ENCODE results near the gene CTR9. TPM values are rescaled to one million over a fixed set of nuclear protein-coding genes. Genes with fewer than 3 reads are reported as not detected.

Gene CTR9
- total and polyA plus RNA-seq, 5 experiments from 2014 or later: 53.2 to 66.8 (median 58.2) TPM

DNA sequence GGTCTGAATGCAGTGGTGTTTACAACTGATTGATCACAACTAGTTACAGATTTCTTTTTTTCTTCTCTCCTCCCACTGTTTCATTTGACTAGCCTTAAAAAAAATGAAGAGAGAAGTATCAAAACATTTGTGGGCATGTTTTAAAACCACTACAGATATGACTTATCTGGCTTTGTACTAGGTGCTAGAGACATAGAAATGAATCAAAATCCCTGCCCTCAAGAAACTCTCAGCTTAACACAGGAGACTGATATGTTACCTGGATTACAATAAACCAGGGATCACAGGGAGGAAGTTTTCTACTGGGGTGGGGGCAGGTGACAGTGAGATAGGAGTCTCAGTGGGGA lies 25.2 kb upstream of the CTR9 start:
- DNase-seq (no peak), ATAC-seq (no peak)
- POLR2A ChIA-PET: no interaction called here
- Mint-ChIP-seq H3K4me1 (peaks cover 16 to 20% (median 19%) of the 10 kb centered on the region in 4 donors), H3K4me3 (peak overlapping the region in 1 of 10 donors; percentile 19), H3K27me3 (peaks cover 0 to 11% (median 4%) of the 10 kb centered on the region in 5 donors), H3K27ac (peak overlapping the region in 2 of 10 donors; percentile 4 to 53), H3K9me3 (no peaks in the 10 kb centered on the region), H3K36me3 (no peaks in the 10 kb centered on the region)

GRCh38 chr11:10727146-10727851 lies 23.7 kb upstream of the CTR9 start:
- POLR2A ChIA-PET: no interaction called here
- Mint-ChIP-seq H3K36me3 (no peaks in the 10 kb centered on the region), H3K27ac (peak overlapping the region in 1 of 10 donors; percentile 34), H3K27me3 (peaks cover 6 to 26% (median 10%) of the 10 kb centered on the region in 5 donors), H3K4me1 (peaks cover 11 to 19% (median 16%) of the 10 kb centered on the region in 4 donors), H3K9me3 (peaks cover 0 to 8% (median 0%) of the 10 kb centered on the region in 9 donors), H3K4me3 (no peak overlapping the region)
- DNase-seq (no peak), ATAC-seq (no peak)

- POLR2A ChIA-PET: no interaction called here
- Mint-ChIP-seq H3K27me3 (peaks cover 6 to 28% (median 10%) of the 10 kb centered on the region in 5 donors), H3K9me3 (peaks cover 0 to 9% (median 0%) of the 10 kb centered on the region in 9 donors), H3K36me3 (no peaks in the 10 kb centered on the region), H3K27ac (no peak overlapping the region), H3K4me1 (peaks cover 11 to 19% (median 16%) of the 10 kb centered on the region in 4 donors), H3K4me3 (no peak overlapping the region)
- DNase-seq: no peak
- no peak for ATAC-seq
Observed at GRCh38 chr11:10728154-10728553, 22.9 kb upstream of the CTR9 start.

- Mint-ChIP-seq H3K27ac (no peak overlapping the region), H3K4me1 (peaks cover 11 to 19% (median 16%) of the 10 kb centered on the region in 4 donors), H3K27me3 (peaks cover 6 to 28% (median 11%) of the 10 kb centered on the region in 5 donors), H3K36me3 (no peaks in the 10 kb centered on the region), H3K4me3 (no peak overlapping the region), H3K9me3 (peaks cover 0 to 9% (median 0%) of the 10 kb centered on the region in 9 donors)
- POLR2A ChIA-PET: interaction anchor here (0.7 kb wide), 1 partner anchor 13 kb away, joined by 10 read pairs; no protein-coding TSS in a partner anchor
- ATAC-seq (no peak), DNase-seq (no peak)
Observed at GRCh38 chr11:10728789-10729472, 22.1 kb upstream of the CTR9 start.

GRCh38 chr11:10730151-10730550 lies 20.9 kb upstream of the CTR9 start:
- H3K9me3 Mint-ChIP-seq: peaks cover 0 to 9% (median 0%) of the 10 kb centered on the region in 9 donors
- DNase-seq (no peak), ATAC-seq (no peak)
- H3K4me3 Mint-ChIP-seq: no peak overlapping the region
- peaks cover 6 to 28% (median 11%) of the 10 kb centered on the region in 5 donors for H3K27me3 Mint-ChIP-seq
- no peaks in the 10 kb centered on the region for H3K36me3 Mint-ChIP-seq
- H3K4me1 Mint-ChIP-seq: peaks cover 9 to 19% (median 13%) of the 10 kb centered on the region in 4 donors
- POLR2A ChIA-PET: no interaction called here
- H3K27ac Mint-ChIP-seq: peak overlapping the region in 1 of 10 donors; percentile 21

DNA sequence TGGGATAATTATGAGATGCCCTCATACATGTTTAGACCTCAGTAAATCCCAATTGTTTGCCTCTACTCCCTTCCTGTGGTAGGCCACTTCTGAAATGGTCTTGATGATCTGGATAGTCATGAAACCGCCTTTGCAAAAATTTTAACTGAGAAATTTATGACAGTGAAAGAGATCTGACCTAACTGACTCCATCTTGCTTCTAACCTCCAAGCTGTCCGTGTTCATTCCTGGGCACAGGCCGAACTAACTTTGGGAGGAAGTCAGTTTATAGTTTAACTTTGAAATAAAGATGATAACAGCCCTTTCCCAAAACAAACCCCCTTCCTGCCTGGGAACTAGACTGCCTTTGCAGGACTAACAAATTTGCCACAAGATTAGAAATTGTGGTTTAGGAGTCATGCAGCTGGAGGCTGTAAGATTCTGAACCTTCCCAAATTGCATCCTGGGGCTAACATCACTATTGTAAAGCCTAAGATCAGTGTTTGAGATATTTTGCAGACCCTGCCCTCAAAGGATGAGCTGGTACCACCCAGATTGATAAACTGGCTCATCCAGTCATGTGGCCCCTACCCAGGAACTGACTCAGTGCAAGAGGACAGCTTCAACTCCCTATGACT lies 19.9 kb upstream of the CTR9 start:
- Mint-ChIP-seq H3K4me1 (peaks cover 7 to 19% (median 12%) of the 10 kb centered on the region in 4 donors), H3K36me3 (no peaks in the 10 kb centered on the region), H3K9me3 (peaks cover 0 to 9% (median 0%) of the 10 kb centered on the region in 9 donors), H3K27me3 (peaks cover 6 to 28% (median 11%) of the 10 kb centered on the region in 5 donors), H3K4me3 (no peak overlapping the region), H3K27ac (no peak overlapping the region)
- ATAC-seq (no peak), DNase-seq (no peak)
- POLR2A ChIA-PET: no interaction called here

GRCh38 chr11:10735481-10736475 lies 15.3 kb upstream of the CTR9 start:
- H3K4me1 Mint-ChIP-seq: peaks cover 9 to 18% (median 10%) of the 10 kb centered on the region in 4 donors
- H3K4me3 Mint-ChIP-seq: peak overlapping the region; percentile 53 to 79 (median 61)
- peak overlapping the region in 5 of 10 donors; percentile 39 to 64 (median 49) for H3K27ac Mint-ChIP-seq
- POLR2A ChIA-PET: interaction anchor here (0.7 to 1.1 kb wide), 3 partner anchors 15 to 320 kb away, joined by 5 to 12 read pairs (median 5); partner anchors contain the start of gene CTR9
- peaks cover 0 to 18% (median 11%) of the 10 kb centered on the region in 5 donors for H3K27me3 Mint-ChIP-seq
- no peaks in the 10 kb centered on the region for H3K36me3 Mint-ChIP-seq
- peaks cover 0 to 9% (median 0%) of the 10 kb centered on the region in 9 donors for H3K9me3 Mint-ChIP-seq
- ATAC-seq (peak; percentile 100), DNase-seq (peak; percentile 70 to 89 (median 82))

DNA sequence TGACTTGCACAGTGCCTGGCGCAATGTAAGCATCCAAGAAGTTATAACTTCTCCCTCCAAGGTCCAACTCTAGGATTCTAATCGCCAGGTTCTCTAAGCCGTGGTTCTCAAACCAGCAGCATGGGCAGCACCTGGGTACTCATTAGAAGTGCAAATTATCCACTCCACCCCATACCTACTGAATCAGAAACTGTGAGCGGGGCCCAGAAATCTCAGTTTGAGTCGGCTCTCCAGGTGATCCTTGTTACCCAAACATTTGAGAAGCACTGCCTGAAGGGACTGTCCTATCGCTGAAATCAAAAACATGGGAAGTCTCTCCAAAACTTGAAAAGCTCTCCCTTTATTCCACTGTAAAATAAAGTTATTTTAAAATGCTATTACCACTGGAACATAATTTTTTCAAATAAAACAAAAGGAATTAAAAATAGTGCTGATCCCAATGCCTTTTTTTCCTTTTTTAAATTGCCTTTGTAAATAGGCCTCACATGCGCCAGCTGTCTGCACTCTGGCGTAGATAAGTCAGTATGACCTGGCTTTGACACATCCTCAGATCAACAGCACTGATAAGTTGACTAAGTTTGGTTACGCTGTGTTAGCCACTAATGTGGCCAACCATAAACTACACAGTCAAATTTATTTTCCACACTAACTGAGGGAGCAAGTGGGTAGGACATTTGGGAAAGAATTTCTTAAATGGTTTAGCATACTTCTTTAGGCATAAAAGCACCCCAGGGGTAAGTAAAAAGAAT lies 8.4 kb upstream of the CTR9 start:
- peak overlapping the region in 8 of 10 donors; percentile 12 to 65 (median 57) for H3K4me3 Mint-ChIP-seq
- ATAC-seq: peak; percentile 81 to 91

GRCh38 chr11:10743354-10744000 lies 7.6 kb upstream of the CTR9 start:
- ATAC-seq: peak; percentile 58 to 61
- H3K4me3 Mint-ChIP-seq: peak overlapping the region; percentile 51 to 81 (median 75)
- H3K36me3 Mint-ChIP-seq: no peaks in the 10 kb centered on the region
- no peaks in the 10 kb centered on the region for H3K27me3 Mint-ChIP-seq
- H3K27ac Mint-ChIP-seq: peak overlapping the region; percentile 30 to 90 (median 56)
- peaks cover 14 to 32% (median 30%) of the 10 kb centered on the region in 4 donors for H3K4me1 Mint-ChIP-seq
- H3K9me3 Mint-ChIP-seq: no peaks in the 10 kb centered on the region
- POLR2A ChIA-PET: no interaction called here
- DNase-seq: peak in 5 of 10 donors; percentile 13 to 47 (median 27)

More for the DNA sequence above, 8.4 kb upstream of the CTR9 start:
- H3K9me3 Mint-ChIP-seq: no peaks in the 10 kb centered on the region
- H3K36me3 Mint-ChIP-seq: no peaks in the 10 kb centered on the region
- no peaks in the 10 kb centered on the region for H3K27me3 Mint-ChIP-seq
- DNase-seq: peak in 3 of 10 donors; percentile 9 to 32 (median 19)
- H3K4me1 Mint-ChIP-seq: peaks cover 14 to 31% (median 29%) of the 10 kb centered on the region in 4 donors
- H3K27ac Mint-ChIP-seq: peak overlapping the region in 8 of 10 donors; percentile 13 to 84 (median 70)
- POLR2A ChIA-PET: interaction anchor here (0.6 kb wide), 1 partner anchor 14 kb away, joined by 10 read pairs; no protein-coding TSS in a partner anchor

DNA sequence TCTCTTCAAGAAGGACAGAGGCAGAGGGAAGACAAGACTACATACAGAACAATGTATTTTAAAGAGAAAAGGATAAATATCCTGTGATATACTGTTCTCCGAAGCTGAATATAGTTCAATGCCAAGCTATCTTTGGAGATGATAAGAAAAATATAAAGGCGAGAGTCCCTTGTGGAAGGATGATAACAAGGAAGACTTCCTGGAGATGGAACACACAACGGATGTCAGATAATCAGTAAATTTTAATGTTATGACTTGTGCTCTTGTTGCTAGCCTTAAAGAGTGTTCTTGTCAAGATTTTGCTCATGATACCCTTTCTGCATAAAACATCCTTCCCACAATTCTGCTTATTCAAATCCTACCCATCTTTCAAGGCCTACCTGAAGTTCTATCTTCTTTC lies 6.8 kb upstream of the CTR9 start:
- ATAC-seq (no peak), DNase-seq (no peak)
- Mint-ChIP-seq H3K9me3 (no peaks in the 10 kb centered on the region), H3K27ac (peak overlapping the region in 7 of 10 donors; percentile 30 to 82 (median 63)), H3K4me3 (peak overlapping the region in 9 of 10 donors; percentile 51 to 81 (median 75)), H3K27me3 (no peaks in the 10 kb centered on the region), H3K36me3 (no peaks in the 10 kb centered on the region), H3K4me1 (peaks cover 15 to 33% (median 32%) of the 10 kb centered on the region in 4 donors)
- POLR2A ChIA-PET: no interaction called here

DNA sequence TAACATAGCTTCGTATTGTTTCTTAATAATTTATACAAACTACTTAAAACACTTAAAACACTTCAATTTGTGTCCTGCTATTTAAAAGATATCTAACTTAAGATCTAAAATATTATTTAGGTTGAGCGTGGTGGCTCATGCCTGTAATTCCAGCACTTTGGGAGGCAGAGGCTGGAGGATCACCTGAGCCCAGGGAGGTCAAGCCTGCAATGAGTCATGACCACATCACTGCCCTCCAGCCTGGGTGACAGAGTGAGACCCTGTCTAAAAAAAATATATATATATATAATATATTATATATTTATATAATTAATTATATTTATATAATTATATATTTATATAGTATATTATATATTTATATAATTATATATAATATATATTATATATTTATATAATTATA lies 4.2 kb upstream of the CTR9 start:
- H3K27ac Mint-ChIP-seq: no peak overlapping the region
- POLR2A ChIA-PET: no interaction called here
- H3K4me3 Mint-ChIP-seq: no peak overlapping the region
- H3K9me3 Mint-ChIP-seq: no peaks in the 10 kb centered on the region
- no peak for ATAC-seq
- no peaks in the 10 kb centered on the region for H3K36me3 Mint-ChIP-seq
- DNase-seq: no peak
- no peaks in the 10 kb centered on the region for H3K27me3 Mint-ChIP-seq
- H3K4me1 Mint-ChIP-seq: peaks cover 17 to 36% (median 35%) of the 10 kb centered on the region in 4 donors
